Peyer's patch (tissue), 4 donors: Measurements from ENCODE around the gene AJAP1. TPM values are rescaled to one million over a fixed set of nuclear protein-coding genes. Genes with fewer than 3 reads are reported as not detected.

ENCODE experiments used
- DNase-seq, 3 donors: peaks; one replicate each; pipeline ENCODE4 v3.0.0-alpha.2; 2017 to 2019
- H3K27ac ChIP-seq, 4 donors: fragments of 200-600 bp; sonication (generic); one replicate each; pipeline ENCODE4 v1.5.1; 2016 to 2019
- H3K27me3 ChIP-seq, 2 donors: fragments of 200-600 bp; sonication (generic); one replicate each; pipeline ENCODE4 v1.5.1; 2019
- H3K36me3 ChIP-seq, 3 donors: fragments of 200-600 bp; sonication (generic); one replicate each; pipeline ENCODE4 v1.5.1; 2016 to 2019
- H3K4me1 ChIP-seq, 4 donors: fragments of 200-600 bp; sonication (generic); one replicate each; pipeline ENCODE4 v1.5.1; 2016 to 2019
- H3K4me3 ChIP-seq, 4 donors: fragments of 200-600 bp; sonication (generic); 1 replicate in 3 of 4; 2 replicates in 1 of 4; pipeline ENCODE4 v1.5.1; 2016 to 2019; ENCODE audit warnings: mild to moderate bottlenecking in 1 of 4
- H3K9me3 ChIP-seq, 4 donors: fragments of 200-600 bp; sonication (generic); one replicate each; pipeline ENCODE4 v1.5.1; 2016 to 2019; ENCODE audit warnings: mild to moderate bottlenecking in 1 of 4
- CTCF ChIP-seq, 6 experiments: fragments of 450-650 bp in 4 of 6; fragments of 200-600 bp in 2 of 6; sonication (generic) in 1 of 6; IDR thresholded peaks; one replicate each; pipeline ENCODE4 v1.5.1; 2017 to 2019; ENCODE audit warnings: antibody characterized with exemption in 6 of 6, mild to moderate bottlenecking in 3 of 6, moderate library complexity in 1 of 6
- POLR2A ChIP-seq, 2 donors: fragments of 450-650 bp; IDR thresholded peaks; one replicate each; pipeline ENCODE4 v1.5.1; 2017; ENCODE audit warnings: antibody characterized with exemption in 2 of 2, mild to moderate bottlenecking in 2 of 2, moderate library complexity in 2 of 2
- total RNA-seq, 4 donors: library from RNA; depleted of rRNA; stranded (reverse); fragments of >200 nt; gene quantifications; one replicate each; pipeline ENCODE4 v1.1.0, GENCODE V29; 2016

The AJAP1 gene
- total RNA-seq, 4 donors from 2014 or later, result 0.09 to 0.35 (median 0.13) TPM; not detected in 1

- H3K27me3 ChIP-seq, result no peaks in the 10 kb centered on the region
- H3K4me3 ChIP-seq, result no peak overlapping the region
- no peaks in the 10 kb centered on the region for H3K4me1 ChIP-seq
- H3K27ac ChIP-seq, result no peak overlapping the region
- TF ChIP-seq CTCF (IDR thresholded peaks at IDR 0.05) (no peak), POLR2A (IDR thresholded peaks at IDR 0.05) (no peak)
- no peak for DNase-seq
- H3K36me3 ChIP-seq, result no peaks in the 10 kb centered on the region
- no peaks in the 10 kb centered on the region for H3K9me3 ChIP-seq
Observed at GRCh38 chr1:4725416-4725815, 71.0 kb downstream of the AJAP1 start.

- no peaks in the 10 kb centered on the region for H3K4me1 ChIP-seq
- no peak overlapping the region for H3K27ac ChIP-seq
- no peaks in the 10 kb centered on the region for H3K36me3 ChIP-seq
- TF ChIP-seq CTCF (IDR thresholded peaks at IDR 0.05) (no peak), POLR2A (IDR thresholded peaks at IDR 0.05) (no peak)
- DNase-seq, result no peak
- no peak overlapping the region for H3K4me3 ChIP-seq
- no peaks in the 10 kb centered on the region for H3K27me3 ChIP-seq
- no peaks in the 10 kb centered on the region for H3K9me3 ChIP-seq
Observed at GRCh38 chr1:4726620-4727341, 72.4 kb downstream of the AJAP1 start.

- DNase-seq, result no peak
- no peaks in the 10 kb centered on the region for H3K36me3 ChIP-seq
Observed at GRCh38 chr1:4728319-4729089, 74.1 kb downstream of the AJAP1 start.

GRCh38 chr1:4729090-4729471, 74.7 kb downstream of the AJAP1 start:
- peak overlapping the region in 1 of 4 donors; percentile 18 for H3K27ac ChIP-seq

More at GRCh38 chr1:4728319-4729089, 74.1 kb downstream of the AJAP1 start:
- no peaks in the 10 kb centered on the region for H3K27me3 ChIP-seq
- no peak overlapping the region for H3K27ac ChIP-seq
- no peak for TF ChIP-seq POLR2A (IDR thresholded peaks at IDR 0.05)
- H3K4me1 ChIP-seq, result no peaks in the 10 kb centered on the region
- H3K4me3 ChIP-seq, result no peak overlapping the region
- H3K9me3 ChIP-seq, result no peaks in the 10 kb centered on the region

GRCh38 chr1:4730078-4730477, 75.7 kb downstream of the AJAP1 start:
- no peak overlapping the region for H3K4me3 ChIP-seq
- DNase-seq, result no peak
- H3K4me1 ChIP-seq, result no peaks in the 10 kb centered on the region
- TF ChIP-seq CTCF (IDR thresholded peaks at IDR 0.05), result no peak
- TF ChIP-seq POLR2A (IDR thresholded peaks at IDR 0.05), result no peak
- peak overlapping the region in 1 of 4 donors; percentile 22 for H3K27ac ChIP-seq
- no peaks in the 10 kb centered on the region for H3K9me3 ChIP-seq
- no peaks in the 10 kb centered on the region for H3K27me3 ChIP-seq
- no peaks in the 10 kb centered on the region for H3K36me3 ChIP-seq

More at GRCh38 chr1:4729090-4729471, 74.7 kb downstream of the AJAP1 start:
- no peaks in the 10 kb centered on the region for H3K36me3 ChIP-seq
- H3K4me3 ChIP-seq, result no peak overlapping the region
- DNase-seq, result no peak
- no peaks in the 10 kb centered on the region for H3K27me3 ChIP-seq
- H3K9me3 ChIP-seq, result no peaks in the 10 kb centered on the region
- H3K4me1 ChIP-seq, result no peaks in the 10 kb centered on the region
- TF ChIP-seq CTCF (IDR thresholded peaks at IDR 0.05) (no peak), POLR2A (IDR thresholded peaks at IDR 0.05) (no peak)
